H1 (cell line): ENCODE data around the gene ACTL10. TPM values are rescaled to one million over a fixed set of nuclear protein-coding genes. Genes with fewer than 3 reads are reported as not detected.

Experiments used
- CBX8 ChIP-seq: fragments of 300-800, 300-1000 bp; sonication (generic); IDR thresholded peaks from 2 replicates; pipeline ENCODE4 v1.7.1; 2016; ENCODE audit warnings: low read depth, low read length, borderline replicate concordance
- E2F6 ChIP-seq: IDR thresholded peaks from 2 replicates; pipeline ENCODE4 v1.6.1; 2012; ENCODE audit warnings: inconsistent platforms
- GTF2F1 ChIP-seq: IDR thresholded peaks from 2 replicates; pipeline ENCODE4 v1.6.1; 2012; ENCODE audit warnings: low read depth, low read length, improper control_type of control experiment, borderline replicate concordance
- HDAC6 ChIP-seq: IDR thresholded peaks from one replicate; pipeline ENCODE4 v1.7.1; 2012; ENCODE audit warnings: low read depth, mild to moderate bottlenecking, inconsistent platforms, low read length, moderate library complexity
- KDM1A ChIP-seq: fragments of 200-600, 300-600 bp; sonication (generic); IDR thresholded peaks from 2 replicates; pipeline ENCODE4 v1.7.1; 2016; ENCODE audit warnings: mild to moderate bottlenecking, low read length, borderline replicate concordance
- POU5F1 ChIP-seq: IDR thresholded peaks from 2 replicates; pipeline ENCODE4 v1.6.1; 2011; ENCODE audit warnings: low read depth, mild to moderate bottlenecking, low read length, moderate library complexity
- RAD21 ChIP-seq, 2 experiments: IDR thresholded peaks in 1 of 2; conservative IDR thresholded peaks in 1 of 2; 2 replicates each; pipeline ENCODE4 v1.6.1; 2011; ENCODE audit warnings: low read depth in 2 of 2, low read length in 2 of 2, improper control_type of control experiment in 1 of 2, inconsistent platforms in 1 of 2, mild to moderate bottlenecking in 1 of 2, moderate library complexity in 1 of 2
- SIRT6 ChIP-seq: IDR thresholded peaks from one replicate; pipeline ENCODE4 v1.7.1; 2012; ENCODE audit warnings: low read length, inconsistent platforms
- ZNF274 ChIP-seq: IDR thresholded peaks from 2 replicates; pipeline ENCODE4 v1.7.0; 2012; ENCODE audit warnings: low read length, borderline replicate concordance; ENCODE audit errors: extremely low read depth
- polyA plus RNA-seq, 7 experiments: library from polyadenylated mRNA; depleted of rRNA in 3 of 7; stranded (reverse) in 5 of 7; unstranded in 2 of 7; fragments of >200 nt in 5 of 7; fragments of 200-250 nt in 2 of 7; gene quantifications; 1 replicate in 5 of 7; 2 replicates in 1 of 7; 4 replicates in 1 of 7; pipeline versions ENCODE4 v1.2.1 to v1.2.3, GENCODE V29; 2011 to 2013; ENCODE audit warnings: missing spikeins in 2 of 7, mixed read lengths in 2 of 7
- total RNA-seq: library from RNA; stranded (reverse); fragmentation: NEBNext Ultra II Directional; extraction: Animal tissue kit (Norgen Biotek cat#: 25700); gene quantifications from 2 replicates; pipeline ENCODE4 v1.2.1, GENCODE V29; 2021

The ACTL10 gene
- total and polyA plus RNA-seq, 2 of the 8 experiments (the other 6 are each of a cell fraction or from before 2014, with no cell fraction given): 0.26 TPM; not detected in 1

GRCh38 chr20:33656783-33657703, 9.7 kb upstream of the ACTL10 start (continued):
- TF ChIP-seq ZNF274: no peak
- no peak for TF ChIP-seq SIRT6
- TF ChIP-seq CBX8: no peak
- no peak for TF ChIP-seq GTF2F1
- no peak for TF ChIP-seq E2F6
- no peak for TF ChIP-seq KDM1A
- TF ChIP-seq RAD21 (IDR thresholded peaks at IDR 0.05 in 1 of 2, conservative IDR thresholded peaks at IDR 0.05 in 1 of 2; ENCODE audit: low read depth in 2 of 2, low read length in 2 of 2): no peak
- TF ChIP-seq HDAC6: no peak
- no peak for TF ChIP-seq POU5F1
